ENCODE measurements around the gene SEZ6. TPM values are rescaled to one million over a fixed set of nuclear protein-coding genes. Genes with fewer than 3 reads are reported as not detected.

Gene SEZ6
- total RNA-seq, 2 donors from 2014 or later = 0.20 TPM; not detected in 1

GRCh38 chr17:28963841-28964240 lies 42.0 kb downstream of the SEZ6 start:
- no peak overlapping the region for H3K4me3 Mint-ChIP-seq
- no peak overlapping the region for H3K27ac ChIP-seq (ENCODE audit: low read depth, low read length)
- H3K27me3 ChIP-seq (ENCODE audit: control insufficient read depth, insufficient read depth, low read length, poor library complexity, severe bottlenecking) = no peaks in the 10 kb centered on the region
- no peak overlapping the region for H3K27ac Mint-ChIP-seq
- H3K9ac ChIP-seq (ENCODE audit: extremely low read depth, low read length, poor library complexity, severe bottlenecking) = no peak overlapping the region
- H3K36me3 Mint-ChIP-seq (ENCODE audit: low read depth) = no peaks in the 10 kb centered on the region
- DNase-seq = peak; percentile 46
- WGBS, 2 experiments (ENCODE audit: insufficient coverage in 1 of 2, insufficient read length in 1 of 2) = 81 to 88% methylated on average over 5 to 8 of the region's 8 CpGs
- H3K4me1 ChIP-seq (ENCODE audit: control insufficient read depth, insufficient read depth, low read length) = peaks cover 11% of the 10 kb centered on the region
- no peak overlapping the region for H3K4me3 ChIP-seq (ENCODE audit: low read length)
- no peaks in the 10 kb centered on the region for H3K9me3 ChIP-seq (ENCODE audit: control insufficient read depth, low read length)
- TF ChIP-seq CTCF (conservative IDR thresholded peaks at IDR 0.05) = no peak
- no peaks in the 10 kb centered on the region for H3K9me3 Mint-ChIP-seq
- H3K4me1 Mint-ChIP-seq = peaks cover 10% of the 10 kb centered on the region
- peaks cover 11% of the 10 kb centered on the region for H3K27me3 Mint-ChIP-seq (ENCODE audit: insufficient read depth)
- H3K36me3 ChIP-seq (ENCODE audit: control insufficient read depth, insufficient read depth, low read length) = no peaks in the 10 kb centered on the region

GRCh38 chr17:28963055-28963611 lies 42.7 kb downstream of the SEZ6 start:
- H3K4me1 ChIP-seq (ENCODE audit: control insufficient read depth, insufficient read depth, low read length) = peaks cover 5% of the 10 kb centered on the region
- H3K9me3 ChIP-seq (ENCODE audit: control insufficient read depth, low read length) = no peaks in the 10 kb centered on the region
- 73 to 80% methylated on average over 3 to 6 of the region's 6 CpGs for WGBS, 2 experiments (ENCODE audit: insufficient coverage in 1 of 2, insufficient read length in 1 of 2)
- no peak overlapping the region for H3K4me3 Mint-ChIP-seq
- H3K9ac ChIP-seq (ENCODE audit: extremely low read depth, low read length, poor library complexity, severe bottlenecking) = no peak overlapping the region
- H3K4me1 Mint-ChIP-seq = peaks cover 2% of the 10 kb centered on the region
- no peaks in the 10 kb centered on the region for H3K27me3 ChIP-seq (ENCODE audit: control insufficient read depth, insufficient read depth, low read length, poor library complexity, severe bottlenecking)
- no peak overlapping the region for H3K4me3 ChIP-seq (ENCODE audit: low read length)
- no peak for TF ChIP-seq CTCF (conservative IDR thresholded peaks at IDR 0.05)
- no peaks in the 10 kb centered on the region for H3K36me3 ChIP-seq (ENCODE audit: control insufficient read depth, insufficient read depth, low read length)
- no peak overlapping the region for H3K27ac ChIP-seq (ENCODE audit: low read depth, low read length)
- H3K27ac Mint-ChIP-seq = no peak overlapping the region
- no peak for DNase-seq
- H3K36me3 Mint-ChIP-seq (ENCODE audit: low read depth) = no peaks in the 10 kb centered on the region
- H3K27me3 Mint-ChIP-seq (ENCODE audit: insufficient read depth) = peaks cover 11% of the 10 kb centered on the region
- no peaks in the 10 kb centered on the region for H3K9me3 Mint-ChIP-seq

GRCh38 chr17:28961391-28961790 lies 44.4 kb downstream of the SEZ6 start:
- Mint-ChIP-seq H3K27ac (no peak overlapping the region), H3K27me3 (ENCODE audit: insufficient read depth) (peaks cover 11% of the 10 kb centered on the region)

More at GRCh38 chr17:28961391-28961790, 44.4 kb downstream of the SEZ6 start:
- H3K4me1 ChIP-seq (ENCODE audit: control insufficient read depth, insufficient read depth, low read length) = no peaks in the 10 kb centered on the region
- H3K27ac ChIP-seq (ENCODE audit: low read depth, low read length) = no peak overlapping the region
- H3K9me3 ChIP-seq (ENCODE audit: control insufficient read depth, low read length) = no peaks in the 10 kb centered on the region
- Mint-ChIP-seq H3K4me1 (no peaks in the 10 kb centered on the region), H3K4me3 (no peak overlapping the region), H3K36me3 (ENCODE audit: low read depth) (no peaks in the 10 kb centered on the region), H3K9me3 (no peaks in the 10 kb centered on the region)
- H3K9ac ChIP-seq (ENCODE audit: extremely low read depth, low read length, poor library complexity, severe bottlenecking) = no peak overlapping the region
- TF ChIP-seq CTCF (conservative IDR thresholded peaks at IDR 0.05) = no peak
- DNase-seq = no peak
- H3K4me3 ChIP-seq (ENCODE audit: low read length) = no peak overlapping the region
- 94 to 99% methylated on average over 7 of the region's 7 CpGs for WGBS, 2 experiments (ENCODE audit: insufficient coverage in 1 of 2, insufficient read length in 1 of 2)
- no peaks in the 10 kb centered on the region for H3K36me3 ChIP-seq (ENCODE audit: control insufficient read depth, insufficient read depth, low read length)
- no peaks in the 10 kb centered on the region for H3K27me3 ChIP-seq (ENCODE audit: control insufficient read depth, insufficient read depth, low read length, poor library complexity, severe bottlenecking)

Data from endodermal cell (in vitro differentiated cells).